BJ (cell line): ENCODE results near the gene PTPRG. TPM values are rescaled to one million over a fixed set of nuclear protein-coding genes. Genes with fewer than 3 reads are reported as not detected.

ENCODE experiments used
- CTCF ChIA-PET: fragments of 350-600 bp; formaldehyde crosslinking; extraction: SDS; loops from one replicate; lab custom pipeline; 2021; ENCODE audit warnings: antibody characterized with exemption, inconsistent platforms; lab: Yijun Ruan, JAX
- POLR2A ChIA-PET: fragments of 300-600 bp; sonication (Branson Sonifier 250); formaldehyde crosslinking; extraction: SDS; loops from one replicate; lab custom pipeline; 2021; ENCODE audit warnings: antibody characterized with exemption; lab: Charles Lee
- DNase-seq: peaks from one replicate; pipeline ENCODE4 v3.0.0-alpha.2; 2011; ENCODE audit warnings: low read depth
- H3K27me3 ChIP-seq: 2 replicates; pipeline ENCODE4 v1.6.0; 2011; ENCODE audit warnings: low read length; ENCODE audit not compliant: control insufficient read depth, insufficient read depth
- H3K36me3 ChIP-seq: 2 replicates; pipeline ENCODE4 v1.5.1; 2011; ENCODE audit warnings: low read length; ENCODE audit not compliant: control insufficient read depth, insufficient read depth
- H3K4me3 ChIP-seq: 2 replicates; pipeline ENCODE4 v1.5.1; 2011; ENCODE audit warnings: low read depth, mild to moderate bottlenecking, control low read depth, low read length
- polyA minus RNA-seq: library from RNA; depleted of rRNA, polyadenylated mRNA; stranded (reverse); fragments of >200 nt; gene quantifications from 2 replicates; pipeline ENCODE4 v1.2.3, GENCODE V29; 2011; rRNA and poly(A)+ RNA removed
- polyA plus RNA-seq: library from polyadenylated mRNA; depleted of rRNA; stranded (reverse); fragments of >200 nt; gene quantifications from 2 replicates; pipeline ENCODE4 v1.2.3, GENCODE V29; 2011; rRNA removed
- TF ChIP-seq, protein P1 (sequence below): IDR thresholded peaks from 2 replicates; pipeline ENCODE4 v1.5.1; 2011; ENCODE audit warnings: low read depth, mild to moderate bottlenecking, control low read depth, inconsistent platforms, low read length, moderate library complexity; ENCODE audit not compliant: insufficient read depth

PTPRG gene
- polyA plus RNA-seq (20.8 and 21.5 TPM in 2 replicates), polyA minus RNA-seq (39.3 and 41.5 TPM in 2 replicates)

DNA sequence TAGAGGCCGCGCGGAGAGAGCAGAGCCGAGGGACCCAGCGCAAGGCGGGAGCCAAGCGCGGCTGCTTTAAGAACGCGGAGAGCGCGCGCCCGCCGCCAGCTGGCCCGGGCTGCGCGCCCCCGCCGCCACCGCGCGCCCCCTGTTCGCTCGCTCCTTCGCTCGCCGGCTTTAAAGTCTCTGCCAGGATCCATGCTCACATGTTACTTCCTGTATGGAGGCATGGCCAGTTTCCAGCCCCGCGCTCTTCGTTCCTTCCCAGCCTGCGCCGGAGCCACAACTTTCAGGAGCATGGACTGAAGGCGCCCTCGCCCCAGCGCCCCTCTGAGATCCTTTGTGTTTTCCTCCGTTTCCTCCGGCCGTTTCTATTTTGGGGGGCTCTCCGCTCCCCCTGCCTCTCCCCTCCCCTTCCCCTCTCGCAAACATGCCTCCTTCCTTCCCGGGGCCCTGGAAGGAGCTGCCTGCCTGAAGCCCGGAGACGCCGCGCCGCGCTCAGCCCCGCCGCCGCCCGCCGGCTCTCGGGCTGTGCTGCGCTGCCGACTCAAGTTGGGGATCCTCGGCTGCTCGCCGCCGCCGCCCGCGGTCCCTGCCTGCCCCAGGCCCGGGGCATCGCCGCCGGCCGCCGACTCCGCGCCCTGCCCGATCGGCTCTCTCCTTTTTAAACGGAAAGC lies at the start of gene PTPRG:
Gene PTPRG (plus strand): TSS at position 198 of the 668 bp plus-strand sequence. CDS start 717 bp downstream, outside the sequence.
- no peaks in the 10 kb centered on the region for H3K36me3 ChIP-seq
- TF ChIP-seq, protein P1, sequence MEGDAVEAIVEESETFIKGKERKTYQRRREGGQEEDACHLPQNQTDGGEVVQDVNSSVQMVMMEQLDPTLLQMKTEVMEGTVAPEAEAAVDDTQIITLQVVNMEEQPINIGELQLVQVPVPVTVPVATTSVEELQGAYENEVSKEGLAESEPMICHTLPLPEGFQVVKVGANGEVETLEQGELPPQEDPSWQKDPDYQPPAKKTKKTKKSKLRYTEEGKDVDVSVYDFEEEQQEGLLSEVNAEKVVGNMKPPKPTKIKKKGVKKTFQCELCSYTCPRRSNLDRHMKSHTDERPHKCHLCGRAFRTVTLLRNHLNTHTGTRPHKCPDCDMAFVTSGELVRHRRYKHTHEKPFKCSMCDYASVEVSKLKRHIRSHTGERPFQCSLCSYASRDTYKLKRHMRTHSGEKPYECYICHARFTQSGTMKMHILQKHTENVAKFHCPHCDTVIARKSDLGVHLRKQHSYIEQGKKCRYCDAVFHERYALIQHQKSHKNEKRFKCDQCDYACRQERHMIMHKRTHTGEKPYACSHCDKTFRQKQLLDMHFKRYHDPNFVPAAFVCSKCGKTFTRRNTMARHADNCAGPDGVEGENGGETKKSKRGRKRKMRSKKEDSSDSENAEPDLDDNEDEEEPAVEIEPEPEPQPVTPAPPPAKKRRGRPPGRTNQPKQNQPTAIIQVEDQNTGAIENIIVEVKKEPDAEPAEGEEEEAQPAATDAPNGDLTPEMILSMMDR: no peak
- ChIA-PET POLR2A (interaction anchor here (0.6 to 1.2 kb wide), 9 partner anchors 22 to 1798 kb away, joined by 3 to 20 read pairs (median 4); no protein-coding TSS in a partner anchor), CTCF (interaction anchor here (0.9 to 1.2 kb wide), 3 partner anchors 375 to 627 kb away, joined by 3 to 4 read pairs (median 3); no protein-coding TSS in a partner anchor)
- H3K4me3 ChIP-seq: peak within 1 kb of the TSS; percentile 69
- DNase-seq: peak; percentile 66
- H3K27me3 ChIP-seq: no peaks in the 10 kb centered on the region; the same call in 1 of the 2 replicates

DNA sequence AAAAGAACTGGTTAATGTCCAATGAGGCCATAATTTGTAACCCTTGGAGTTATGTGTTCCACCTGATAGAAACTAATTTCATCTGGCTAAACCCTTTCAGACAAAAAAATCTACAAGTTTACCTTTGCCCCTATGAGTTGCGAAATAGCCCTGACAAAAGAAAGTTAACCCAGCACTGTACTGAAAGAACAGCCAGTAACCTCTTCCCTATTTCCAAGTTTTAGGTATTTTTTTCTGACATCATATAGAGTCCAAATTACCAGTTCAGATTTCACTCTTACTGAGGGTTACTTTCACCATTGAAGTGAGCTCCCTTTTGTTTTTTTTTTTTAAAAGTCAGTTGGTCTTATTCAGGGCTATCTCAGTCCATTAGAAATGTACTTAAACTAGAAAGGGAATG lies 42.8 kb upstream of the PTPRG start:
- no peaks in the 10 kb centered on the region for H3K36me3 ChIP-seq
- H3K4me3 ChIP-seq: no peak overlapping the region
- TF ChIP-seq, protein P1: no peak
- CTCF ChIA-PET: no interaction called here
- POLR2A ChIA-PET: no interaction called here
- no peak for DNase-seq
- peaks cover 5% of the 10 kb centered on the region for H3K27me3 ChIP-seq

DNA sequence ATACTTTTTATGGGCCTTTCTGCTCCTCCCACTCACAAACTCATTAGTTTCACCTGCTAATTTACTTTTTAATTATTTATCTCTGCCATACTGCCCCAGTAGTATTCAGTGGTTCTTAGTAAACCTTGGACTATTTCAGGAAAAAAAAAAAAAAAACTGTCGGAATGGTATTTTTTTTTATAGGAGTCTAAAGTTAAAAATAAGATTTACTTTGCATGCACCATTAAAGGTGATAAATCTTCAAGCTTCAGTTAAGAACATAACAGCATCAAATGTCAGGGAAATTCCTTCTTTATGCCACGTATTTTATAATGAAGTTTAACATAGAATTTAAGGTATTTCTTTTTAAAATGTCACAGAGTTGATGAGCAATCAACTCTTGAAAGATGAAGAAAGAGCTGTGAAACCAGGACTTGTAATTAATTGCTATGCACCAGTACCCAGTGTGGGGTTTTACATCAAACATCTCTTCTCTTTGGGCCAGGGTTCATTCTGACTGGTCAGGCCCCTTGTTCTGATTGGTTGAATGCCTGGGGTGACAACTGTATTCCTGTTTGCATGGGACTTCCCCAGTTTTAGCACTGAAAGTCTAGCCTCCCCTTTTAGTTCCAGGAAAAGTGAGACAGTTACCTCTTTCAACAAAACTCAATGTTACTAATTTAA lies 40.3 kb upstream of the PTPRG start:
- TF ChIP-seq, protein P1: no peak
- Histone ChIP-seq H3K4me3 (no peak overlapping the region), H3K36me3 (no peaks in the 10 kb centered on the region), H3K27me3 (peaks cover 5% of the 10 kb centered on the region)
- ChIA-PET CTCF (interaction anchor here (0.6 kb wide), 1 partner anchor 294 kb away, joined by 3 read pairs; no protein-coding TSS in a partner anchor), POLR2A (no interaction called here)
- DNase-seq: no peak

DNA sequence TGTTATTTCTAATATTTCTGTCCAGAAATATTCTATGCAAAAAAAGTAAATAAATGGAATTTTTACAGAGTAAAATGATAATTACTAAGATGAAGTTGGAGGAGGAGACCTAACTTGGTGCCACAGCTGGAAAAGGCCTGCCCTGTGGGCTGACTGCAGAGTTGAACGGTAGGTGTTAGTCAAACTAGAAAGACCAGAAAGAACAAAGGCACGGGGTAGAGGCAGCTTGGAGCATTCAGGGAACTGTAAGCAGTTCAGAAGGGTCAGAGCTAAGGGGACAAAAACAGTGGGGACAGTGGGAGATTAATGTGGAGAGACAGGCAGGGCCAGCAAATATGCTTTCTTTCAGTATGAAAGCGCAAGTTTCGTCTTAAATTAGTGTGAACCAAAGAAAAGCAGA lies 39.3 kb upstream of the PTPRG start:
- no peak for DNase-seq
- Histone ChIP-seq H3K4me3 (no peak overlapping the region), H3K27me3 (peaks cover 5% of the 10 kb centered on the region), H3K36me3 (no peaks in the 10 kb centered on the region)
- ChIA-PET CTCF (interaction anchor here (1.3 kb wide), 1 partner anchor 9 kb away, joined by 3 read pairs; no protein-coding TSS in a partner anchor), POLR2A (no interaction called here)
- TF ChIP-seq, protein P1: no peak

DNA sequence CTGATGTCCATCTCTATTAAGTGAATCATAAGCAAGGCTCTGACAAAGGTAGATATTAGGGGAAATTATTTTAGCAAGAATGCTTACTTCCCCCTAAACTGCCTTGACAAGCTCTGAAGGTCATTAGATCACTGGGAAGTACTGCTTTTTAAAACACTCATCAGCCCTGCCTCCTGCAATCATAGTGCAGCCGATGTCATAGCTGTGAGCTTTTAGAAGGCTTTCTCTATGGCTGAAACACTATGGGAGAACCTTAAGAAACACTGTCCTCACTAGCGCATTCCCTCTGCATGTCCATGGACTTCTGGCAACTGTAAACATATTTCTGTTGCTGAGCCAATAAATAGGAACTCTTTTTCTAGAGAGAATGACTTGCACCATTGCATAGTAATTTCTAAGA lies 38.7 kb upstream of the PTPRG start:
- H3K27me3 ChIP-seq: peaks cover 5% of the 10 kb centered on the region
- DNase-seq: no peak
- CTCF ChIA-PET: interaction anchor here (1.3 kb wide), 1 partner anchor 8 kb away, joined by 3 read pairs; no protein-coding TSS in a partner anchor
- TF ChIP-seq, protein P1: no peak
- H3K36me3 ChIP-seq: no peaks in the 10 kb centered on the region
- H3K4me3 ChIP-seq: no peak overlapping the region
- POLR2A ChIA-PET: no interaction called here
